ENCODE measurements around the gene CELSR2. TPM values are rescaled to one million over a fixed set of nuclear protein-coding genes. Genes with fewer than 3 reads are reported as not detected.
A peak's percentile ranks its signal among the peaks of the same experiment; 100 is the strongest.

Gene CELSR2
- total RNA-seq, 1 donor, result 1.4 TPM

DNA sequence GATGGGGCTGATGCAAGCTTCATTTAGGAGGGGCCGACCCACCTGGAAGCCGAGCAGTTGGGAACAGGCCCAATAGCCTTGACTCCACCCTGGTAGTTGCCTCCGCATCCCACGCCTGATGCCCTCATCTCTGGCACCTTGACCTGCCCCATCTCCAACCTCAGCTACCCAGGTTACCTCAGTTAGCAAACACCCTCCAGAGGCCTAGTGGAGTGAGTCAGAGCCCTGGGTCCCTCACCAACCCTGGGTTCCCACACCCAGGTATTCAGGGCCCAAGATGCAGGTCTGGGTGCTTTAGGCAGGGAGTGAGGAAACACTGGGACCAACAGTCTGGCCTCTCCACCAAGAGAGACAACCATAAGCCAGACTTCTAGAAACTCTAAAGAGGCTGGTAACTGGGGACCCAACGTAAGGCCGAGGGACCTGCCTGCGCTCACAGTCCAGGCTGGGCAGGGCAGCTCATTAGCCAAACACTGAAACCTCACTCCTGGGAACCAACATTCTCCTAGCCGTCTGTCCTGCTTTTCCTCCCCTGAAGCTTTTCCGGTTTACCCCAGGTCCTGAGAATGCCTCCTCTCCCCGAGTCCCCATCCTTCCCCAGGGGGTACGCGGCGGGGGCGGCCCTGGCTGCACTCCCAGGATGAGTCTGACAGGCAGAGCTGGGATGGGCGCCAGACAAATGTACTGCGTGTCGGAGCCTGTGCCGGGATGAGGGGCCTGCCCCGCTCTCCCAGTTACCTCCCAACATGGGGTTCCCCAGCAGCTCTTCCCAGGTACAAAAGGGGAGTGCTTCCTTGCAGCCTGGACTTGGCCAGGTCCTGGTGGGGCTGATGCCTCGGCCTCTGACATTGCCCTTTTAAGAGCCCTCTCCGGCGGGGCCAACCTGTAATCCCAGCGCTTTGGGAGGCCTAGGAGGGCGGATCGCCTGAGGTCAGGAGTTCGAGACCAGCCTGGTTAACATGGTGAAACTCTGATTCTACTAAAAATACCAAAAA lies 8.9 kb upstream of the CELSR2 start:
- Histone ChIP-seq H3K4me1 (ENCODE audit: insufficient read depth, low read length) (no peaks in the 10 kb centered on the region), H3K27me3 (ENCODE audit: insufficient read depth, low read length) (peaks cover 2% of the 10 kb centered on the region), H3K9me3 (ENCODE audit: low read depth, low read length) (no peaks in the 10 kb centered on the region), H3K4me3 (ENCODE audit: low read length) (no peak overlapping the region)

DNA sequence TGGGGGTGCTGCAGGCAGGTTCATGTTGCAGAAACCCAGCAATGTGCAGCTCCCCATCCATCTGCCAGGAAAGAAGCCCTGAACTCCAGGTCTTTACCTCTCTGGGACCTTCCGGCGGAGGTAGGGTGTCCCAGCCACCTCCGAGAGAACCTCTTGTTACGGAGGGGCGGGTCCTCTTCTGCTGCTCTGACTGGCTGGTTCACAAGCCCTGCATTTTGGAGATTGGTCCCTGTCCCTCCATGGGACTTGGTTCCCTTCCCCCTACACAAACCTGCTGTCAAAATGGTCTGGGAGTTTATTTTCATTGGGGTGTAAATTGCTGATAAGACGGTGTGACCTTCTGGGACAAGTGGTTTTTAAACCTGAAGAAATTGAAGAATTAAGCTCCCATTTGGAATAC lies 8.0 kb upstream of the CELSR2 start:
- Histone ChIP-seq H3K4me3 (ENCODE audit: low read length) (no peak overlapping the region), H3K27me3 (ENCODE audit: insufficient read depth, low read length) (peaks cover 2% of the 10 kb centered on the region), H3K4me1 (ENCODE audit: insufficient read depth, low read length) (no peaks in the 10 kb centered on the region), H3K9me3 (ENCODE audit: low read depth, low read length) (no peaks in the 10 kb centered on the region)

DNA sequence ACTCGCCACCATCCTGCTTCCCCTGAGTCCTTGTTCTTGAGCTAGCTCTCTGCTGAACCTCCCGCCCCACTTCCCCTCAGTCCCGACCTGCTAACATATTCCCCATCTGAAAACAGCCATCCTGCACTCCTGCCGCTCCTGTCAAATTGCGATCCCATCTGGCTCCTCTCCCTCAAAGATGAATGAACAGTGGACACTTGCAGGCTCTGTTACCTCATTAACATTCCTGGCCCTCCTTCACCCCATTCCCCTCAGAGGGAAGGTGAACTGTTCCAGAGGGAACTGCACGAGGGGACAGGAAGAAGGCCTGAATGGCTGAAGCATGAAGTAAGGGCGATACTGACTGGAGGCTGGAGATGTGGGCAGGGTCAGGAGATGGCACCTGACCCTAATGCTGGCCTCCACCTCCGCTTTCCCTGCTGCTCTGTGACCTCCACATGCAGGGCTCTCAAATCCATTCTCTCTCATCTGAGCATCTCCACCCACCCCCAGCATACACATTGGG lies 7.4 kb upstream of the CELSR2 start:
- H3K4me3 ChIP-seq (ENCODE audit: low read length), result no peak overlapping the region
- peaks cover 2% of the 10 kb centered on the region for H3K27me3 ChIP-seq (ENCODE audit: insufficient read depth, low read length)
- H3K4me1 ChIP-seq (ENCODE audit: insufficient read depth, low read length), result no peaks in the 10 kb centered on the region
- no peaks in the 10 kb centered on the region for H3K9me3 ChIP-seq (ENCODE audit: low read depth, low read length)

DNA sequence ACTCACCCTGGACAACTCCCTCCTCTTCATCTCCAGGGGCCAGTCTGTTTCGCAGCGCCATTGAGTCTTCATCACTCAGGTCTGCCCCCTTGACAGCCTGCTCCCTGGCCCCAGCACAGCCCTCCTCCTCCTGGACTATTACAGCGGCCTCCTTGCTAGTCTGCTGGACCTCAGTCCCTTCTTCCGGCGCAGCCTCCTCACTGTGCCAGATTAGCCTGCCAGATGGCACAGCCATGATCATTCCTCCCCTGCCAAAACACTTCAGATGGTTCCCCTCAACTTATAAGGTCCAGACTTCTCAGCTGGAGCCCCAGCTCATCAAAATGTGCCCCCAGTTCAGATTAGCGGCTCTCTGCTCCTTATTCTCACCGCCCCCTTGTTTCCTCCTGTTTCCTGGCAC lies 7.0 kb upstream of the CELSR2 start:
- no peaks in the 10 kb centered on the region for H3K4me1 ChIP-seq (ENCODE audit: insufficient read depth, low read length)
- H3K9me3 ChIP-seq (ENCODE audit: low read depth, low read length), result no peaks in the 10 kb centered on the region
- H3K27me3 ChIP-seq (ENCODE audit: insufficient read depth, low read length), result peaks cover 2% of the 10 kb centered on the region
- H3K4me3 ChIP-seq (ENCODE audit: low read length), result no peak overlapping the region

DNA sequence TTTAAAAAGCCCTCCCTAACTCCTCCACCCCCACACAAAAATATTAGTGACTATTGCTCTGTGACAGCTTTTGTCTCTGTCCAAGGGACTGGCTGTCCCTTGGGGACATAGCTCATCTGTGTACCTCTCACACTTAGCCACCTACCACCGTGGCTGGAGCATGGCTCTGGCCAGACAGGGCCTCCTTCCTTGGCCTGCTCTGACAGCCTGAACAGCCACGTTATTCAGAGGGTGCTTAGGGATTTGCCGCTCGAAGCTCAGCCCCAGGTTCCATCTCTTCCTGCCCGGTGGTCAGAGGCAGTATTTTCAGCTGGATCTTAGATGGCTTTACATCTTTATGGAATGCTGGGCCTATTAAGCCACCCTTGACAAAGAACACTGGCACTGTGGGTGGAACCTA lies 6.1 kb upstream of the CELSR2 start:
- peaks cover 2% of the 10 kb centered on the region for H3K27me3 ChIP-seq (ENCODE audit: insufficient read depth, low read length)
- no peaks in the 10 kb centered on the region for H3K9me3 ChIP-seq (ENCODE audit: low read depth, low read length)
- no peak overlapping the region for H3K4me3 ChIP-seq (ENCODE audit: low read length)
- no peaks in the 10 kb centered on the region for H3K4me1 ChIP-seq (ENCODE audit: insufficient read depth, low read length)

DNA sequence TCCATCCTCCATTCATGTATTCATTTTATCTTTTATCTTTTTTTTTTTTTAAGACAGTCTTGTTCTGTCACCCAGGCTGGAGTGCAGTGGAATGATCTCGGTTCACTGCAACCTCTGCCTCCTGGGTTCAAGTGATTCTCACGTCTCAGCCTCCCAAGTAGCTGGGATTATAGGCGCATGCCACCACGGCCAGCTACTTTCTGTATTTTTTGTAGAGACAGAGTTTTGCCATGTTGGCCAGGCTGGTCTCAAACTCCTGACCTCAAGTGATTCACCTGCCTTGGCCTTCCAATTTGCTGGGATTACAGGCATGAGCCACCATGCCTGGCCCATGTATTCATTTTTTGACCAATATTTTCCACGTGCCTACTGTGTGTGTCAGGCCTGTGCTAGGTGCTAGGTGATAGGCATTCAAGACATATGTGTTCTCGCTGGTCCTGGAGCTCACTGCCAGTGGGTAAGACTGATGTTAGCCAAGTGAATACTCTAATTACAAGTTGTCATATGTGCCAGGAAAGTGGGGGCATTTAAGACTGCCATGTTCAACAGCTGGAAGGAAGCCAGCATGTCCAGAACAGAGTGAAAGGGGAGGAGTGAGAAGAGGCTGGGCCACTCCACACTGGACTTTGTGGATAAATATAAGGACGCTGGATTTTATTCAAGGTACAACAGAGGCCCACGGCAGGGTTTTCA lies 5.3 kb upstream of the CELSR2 start:
- Histone ChIP-seq H3K9me3 (ENCODE audit: low read depth, low read length) (no peaks in the 10 kb centered on the region), H3K27me3 (ENCODE audit: insufficient read depth, low read length) (peaks cover 2% of the 10 kb centered on the region), H3K4me3 (ENCODE audit: low read length) (no peak overlapping the region), H3K4me1 (ENCODE audit: insufficient read depth, low read length) (peaks cover 3% of the 10 kb centered on the region)

DNA sequence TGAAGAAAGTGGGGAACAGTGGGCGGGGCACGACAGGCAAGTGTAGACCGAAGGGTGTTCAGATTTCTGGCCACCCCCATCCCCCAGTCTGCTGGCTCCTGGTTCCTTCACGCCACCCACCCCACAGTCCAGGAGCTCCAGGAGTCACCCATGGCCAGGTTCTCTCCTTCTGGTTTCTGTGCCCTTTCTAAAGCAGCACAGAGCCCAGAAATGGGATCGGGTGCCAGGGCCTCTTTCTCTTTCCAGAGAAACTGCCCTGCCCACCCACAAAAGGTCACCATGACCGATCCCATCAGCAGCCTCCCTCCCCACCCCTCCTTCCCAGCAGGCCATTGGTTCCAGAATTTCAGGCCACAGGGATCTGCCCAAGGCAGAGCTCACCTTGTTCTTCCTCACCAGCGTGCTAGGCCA lies 3.2 kb upstream of the CELSR2 start:
- H3K9me3 ChIP-seq (ENCODE audit: low read depth, low read length), result no peaks in the 10 kb centered on the region
- peaks cover 10% of the 10 kb centered on the region for H3K27me3 ChIP-seq (ENCODE audit: insufficient read depth, low read length)
- H3K4me3 ChIP-seq (ENCODE audit: low read length), result no peak overlapping the region
- H3K4me1 ChIP-seq (ENCODE audit: insufficient read depth, low read length), result peaks cover 12% of the 10 kb centered on the region

DNA sequence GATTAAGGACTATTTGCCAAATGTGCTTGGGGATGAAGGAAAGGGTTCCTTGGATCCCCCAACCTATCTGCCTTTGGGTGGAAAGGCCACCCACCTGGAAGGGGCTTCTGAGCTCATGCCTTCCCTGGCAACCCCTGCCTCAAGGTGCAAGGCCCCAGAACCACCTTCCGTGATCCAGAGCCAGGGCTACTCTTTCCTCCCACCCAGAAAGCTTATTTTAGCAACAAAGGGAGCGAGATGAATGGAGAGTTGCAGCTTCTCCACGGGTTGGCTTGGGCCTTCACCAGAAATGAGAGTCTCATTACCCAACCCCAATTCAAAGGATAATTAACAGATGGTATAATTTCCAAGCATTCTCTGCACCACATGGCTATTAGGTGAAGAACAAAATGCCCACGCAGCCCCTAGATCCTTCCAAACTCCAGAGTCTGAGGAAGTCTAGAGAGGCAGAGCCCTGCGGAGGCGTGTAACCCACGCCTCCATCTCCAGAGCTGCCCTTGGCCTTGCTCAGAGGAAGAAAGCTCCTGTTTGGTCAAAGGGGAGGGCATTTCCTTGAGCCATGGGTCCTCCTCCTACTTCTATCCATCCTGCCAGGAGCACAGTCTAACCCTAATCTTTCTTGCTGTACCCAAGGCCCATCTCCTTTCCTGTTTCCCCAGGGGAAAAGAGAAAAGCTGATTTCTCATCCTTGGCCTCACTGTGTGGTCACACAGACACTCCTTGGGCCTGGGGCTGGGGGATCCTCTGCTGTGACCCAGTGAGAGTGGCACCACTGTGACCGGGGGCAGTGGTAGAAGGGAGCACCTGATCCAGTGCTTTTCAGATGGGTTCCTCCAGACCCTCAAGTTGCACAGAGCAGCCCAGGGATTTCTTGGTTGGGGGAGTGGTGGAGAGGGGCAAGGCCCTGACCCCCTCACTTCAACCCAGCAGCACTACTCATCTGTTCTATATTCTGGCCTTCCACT lies 1.7 kb upstream of the CELSR2 start:
- no peaks in the 10 kb centered on the region for H3K9me3 ChIP-seq (ENCODE audit: low read depth, low read length)
- H3K4me1 ChIP-seq (ENCODE audit: insufficient read depth, low read length), result peaks cover 12% of the 10 kb centered on the region
- peaks cover 10% of the 10 kb centered on the region for H3K27me3 ChIP-seq (ENCODE audit: insufficient read depth, low read length)
- H3K4me3 ChIP-seq (ENCODE audit: low read length), result no peak overlapping the region

DNA sequence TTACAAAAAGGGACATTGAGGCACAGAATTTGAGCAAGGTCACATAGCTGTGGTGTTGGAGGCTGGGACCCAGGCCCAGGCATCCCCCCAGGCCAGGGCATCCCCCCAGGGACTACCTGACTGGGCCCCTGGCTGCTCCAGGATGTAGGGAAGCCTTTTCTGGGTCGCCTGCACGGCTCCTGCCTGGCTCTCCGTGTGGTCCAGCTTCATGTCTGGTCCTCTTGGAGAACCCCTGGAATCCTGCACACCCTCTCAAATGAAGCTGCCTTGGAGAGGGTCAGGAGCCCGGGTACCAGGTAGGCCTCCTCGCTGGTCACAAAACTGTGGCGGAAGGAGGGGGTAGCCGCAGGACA lies 919 bp upstream of the CELSR2 start:
- Histone ChIP-seq H3K9me3 (ENCODE audit: low read depth, low read length) (no peaks in the 10 kb centered on the region), H3K4me1 (ENCODE audit: insufficient read depth, low read length) (peaks cover 12% of the 10 kb centered on the region), H3K27me3 (ENCODE audit: insufficient read depth, low read length) (peaks cover 10% of the 10 kb centered on the region), H3K4me3 (ENCODE audit: low read length) (no peak overlapping the region)

DNA sequence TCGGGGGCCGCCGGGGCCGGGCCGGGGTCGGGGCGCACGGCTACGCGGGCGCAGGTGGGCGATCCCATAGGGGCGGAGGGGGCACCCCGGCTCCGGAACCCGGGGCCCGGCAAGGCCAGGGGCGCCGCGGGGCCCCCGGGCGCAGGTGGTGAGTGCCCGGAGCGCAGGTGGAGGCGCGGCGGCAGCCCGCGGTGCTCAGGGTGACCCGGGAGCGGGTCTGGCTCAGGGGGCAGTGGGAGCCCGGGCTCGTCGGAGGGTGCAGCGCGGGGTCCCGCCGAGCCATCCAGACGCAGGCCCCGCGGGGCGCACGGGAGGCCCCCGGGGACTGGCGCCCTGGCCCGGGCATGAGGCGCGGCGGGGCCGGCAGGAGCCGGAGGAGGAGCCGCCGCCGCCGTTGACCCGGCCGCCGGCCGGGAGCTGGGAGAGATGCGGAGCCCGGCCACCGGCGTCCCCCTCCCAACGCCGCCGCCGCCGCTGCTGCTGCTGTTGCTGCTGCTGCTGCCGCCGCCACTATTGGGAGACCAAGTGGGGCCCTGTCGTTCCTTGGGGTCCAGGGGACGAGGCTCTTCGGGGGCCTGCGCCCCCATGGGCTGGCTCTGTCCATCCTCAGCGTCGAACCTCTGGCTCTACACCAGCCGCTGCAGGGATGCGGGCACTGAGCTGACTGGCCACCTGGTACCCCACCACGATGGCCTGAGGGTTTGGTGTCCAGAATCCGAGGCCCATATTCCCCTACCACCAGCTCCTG lies 489 bp downstream of the CELSR2 start:
- no peaks in the 10 kb centered on the region for H3K9me3 ChIP-seq (ENCODE audit: low read depth, low read length)
- H3K4me1 ChIP-seq (ENCODE audit: insufficient read depth, low read length), result peaks cover 12% of the 10 kb centered on the region
- H3K27me3 ChIP-seq (ENCODE audit: insufficient read depth, low read length), result peaks cover 8% of the 10 kb centered on the region
- peak overlapping the region; percentile 38 for H3K4me3 ChIP-seq (ENCODE audit: low read length)

DNA sequence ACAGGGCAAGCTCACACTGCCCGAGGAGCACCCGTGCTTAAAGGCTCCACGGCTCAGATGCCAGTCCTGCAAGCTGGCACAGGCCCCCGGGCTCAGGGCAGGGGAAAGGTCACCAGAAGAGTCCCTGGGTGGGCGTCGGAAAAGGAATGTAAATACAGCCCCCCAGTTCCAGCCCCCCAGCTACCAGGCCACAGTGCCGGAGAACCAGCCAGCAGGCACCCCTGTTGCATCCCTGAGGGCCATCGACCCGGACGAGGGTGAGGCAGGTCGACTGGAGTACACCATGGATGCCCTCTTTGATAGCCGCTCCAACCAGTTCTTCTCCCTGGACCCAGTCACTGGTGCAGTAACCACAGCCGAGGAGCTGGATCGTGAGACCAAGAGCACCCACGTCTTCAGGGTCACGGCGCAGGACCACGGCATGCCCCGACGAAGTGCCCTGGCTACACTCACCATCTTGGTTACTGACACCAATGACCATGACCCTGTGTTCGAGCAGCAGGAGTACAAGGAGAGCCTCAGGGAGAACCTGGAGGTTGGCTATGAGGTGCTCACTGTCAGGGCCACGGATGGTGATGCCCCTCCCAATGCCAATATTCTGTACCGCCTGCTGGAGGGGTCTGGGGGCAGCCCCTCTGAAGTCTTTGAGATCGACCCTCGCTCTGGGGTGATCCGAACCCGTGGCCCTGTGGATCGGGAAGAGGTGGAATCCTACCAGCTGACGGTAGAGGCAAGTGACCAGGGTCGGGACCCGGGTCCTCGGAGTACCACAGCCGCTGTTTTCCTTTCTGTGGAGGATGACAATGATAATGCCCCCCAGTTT lies 1.3 kb downstream of the CELSR2 start:
- Histone ChIP-seq H3K4me3 (ENCODE audit: low read length) (no peak overlapping the region), H3K27me3 (ENCODE audit: insufficient read depth, low read length) (peaks cover 8% of the 10 kb centered on the region), H3K9me3 (ENCODE audit: low read depth, low read length) (no peaks in the 10 kb centered on the region), H3K4me1 (ENCODE audit: insufficient read depth, low read length) (peaks cover 12% of the 10 kb centered on the region)

DNA sequence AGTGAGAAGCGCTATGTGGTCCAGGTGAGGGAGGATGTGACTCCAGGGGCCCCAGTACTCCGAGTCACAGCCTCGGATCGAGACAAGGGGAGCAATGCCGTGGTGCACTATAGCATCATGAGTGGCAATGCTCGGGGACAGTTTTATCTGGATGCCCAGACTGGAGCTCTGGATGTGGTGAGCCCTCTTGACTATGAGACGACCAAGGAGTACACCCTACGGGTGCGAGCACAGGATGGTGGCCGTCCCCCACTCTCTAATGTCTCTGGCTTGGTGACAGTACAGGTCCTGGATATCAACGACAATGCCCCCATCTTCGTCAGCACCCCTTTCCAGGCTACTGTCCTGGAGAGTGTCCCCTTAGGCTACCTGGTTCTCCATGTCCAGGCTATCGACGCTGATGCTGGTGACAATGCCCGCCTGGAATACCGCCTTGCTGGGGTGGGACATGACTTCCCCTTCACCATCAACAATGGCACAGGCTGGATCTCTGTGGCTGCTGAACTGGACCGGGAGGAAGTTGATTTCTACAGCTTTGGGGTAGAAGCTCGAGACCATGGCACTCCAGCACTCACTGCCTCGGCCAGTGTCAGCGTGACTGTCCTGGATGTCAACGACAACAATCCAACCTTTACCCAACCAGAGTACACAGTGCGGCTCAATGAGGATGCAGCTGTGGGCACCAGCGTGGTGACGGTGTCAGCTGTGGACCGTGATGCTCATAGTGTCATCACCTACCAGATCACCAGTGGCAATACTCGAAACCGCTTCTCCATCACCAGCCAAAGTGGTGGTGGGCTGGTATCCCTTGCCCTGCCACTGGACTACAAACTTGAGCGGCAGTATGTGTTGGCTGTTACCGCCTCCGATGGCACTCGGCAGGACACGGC lies 2.2 kb downstream of the CELSR2 start:
- no peaks in the 10 kb centered on the region for H3K9me3 ChIP-seq (ENCODE audit: low read depth, low read length)
- no peak overlapping the region for H3K4me3 ChIP-seq (ENCODE audit: low read length)
- peaks cover 8% of the 10 kb centered on the region for H3K27me3 ChIP-seq (ENCODE audit: insufficient read depth, low read length)
- peaks cover 12% of the 10 kb centered on the region for H3K4me1 ChIP-seq (ENCODE audit: insufficient read depth, low read length)
